ENCODE measurements around the gene OR2T10. TPM values are rescaled to one million over a fixed set of nuclear protein-coding genes. Genes with fewer than 3 reads are reported as not detected.
A peak's percentile ranks its signal among the peaks of the same experiment; 100 is the strongest.
"Not testable (repeated sequence)": the region's sequence is repeated elsewhere in the genome, so short reads cannot be mapped to it uniquely, and the experiment has no call there.

Gene OR2T10
- total RNA-seq, 8 experiments from 2014 or later: 0.08 to 0.28 (median 0.09) TPM; not detected in 5

- no peaks in the 10 kb centered on the region for H3K4me1 ChIP-seq (replicated peaks in 1 of 2)
- no peak overlapping the region for H3K4me3 ChIP-seq
- no peak overlapping the region for H3K27ac ChIP-seq
- WGBS, 10 experiments: 13 to 75% (median 57%) methylated on average over 3 to 9 of the region's 9 CpGs
- in situ Hi-C loops (cut with MboI; ENCODE audit: low pct_unique_long_range_greater_than_20kb in 2 of 9, low sequenced_read_pairs in 9 of 9, unreplicated experiment in 9 of 9): no loop called here
- no peak for ATAC-seq (replicated peaks in 6 of 8)
Observed at GRCh38 chr1:248576260-248576980, 21.1 kb downstream of the OR2T10 start.

GRCh38 chr1:248574657-248575056, 22.8 kb downstream of the OR2T10 start, which contains the start of gene OR2T34:
TSS of gene OR2T34 (minus strand) at chr1:248574757. CDS start at chr1:248574757, 0 bp downstream.
- 0 to 59% (median 28%) methylated on average over 1 to 2 of the region's 3 CpGs; no CpG with 5 or more reads in 5 of the 10 experiments for WGBS, 10 experiments
- H3K4me1 ChIP-seq (replicated peaks in 1 of 2); in situ Hi-C loops (cut with MboI; ENCODE audit: low pct_unique_long_range_greater_than_20kb in 2 of 9, low sequenced_read_pairs in 9 of 9, unreplicated experiment in 9 of 9); ATAC-seq (replicated peaks in 6 of 8); H3K4me3 ChIP-seq; H3K27ac ChIP-seq: not testable (repeated sequence)

- whole genome bisulfite sequencing, 10 experiments: no CpG with 5 or more reads among the region's 8 CpGs
- in situ Hi-C loops (cut with MboI; ENCODE audit: low pct_unique_long_range_greater_than_20kb in 2 of 9, low sequenced_read_pairs in 9 of 9, unreplicated experiment in 9 of 9); ATAC-seq (replicated peaks in 6 of 8): not testable (repeated sequence)
Observed at GRCh38 chr1:248573856-248574255, 23.6 kb downstream of the OR2T10 start.

GRCh38 chr1:248572049-248572448, 25.5 kb downstream of the OR2T10 start:
- WGBS, 10 experiments: no CpG with 5 or more reads among the region's 1 CpG
- H3K27ac ChIP-seq; in situ Hi-C loops (cut with MboI; ENCODE audit: low pct_unique_long_range_greater_than_20kb in 2 of 9, low sequenced_read_pairs in 9 of 9, unreplicated experiment in 9 of 9); H3K4me3 ChIP-seq; ATAC-seq (replicated peaks in 6 of 8); H3K4me1 ChIP-seq (replicated peaks in 1 of 2): not testable (repeated sequence)

More at GRCh38 chr1:248573856-248574255, 23.6 kb downstream of the OR2T10 start:
- not testable (repeated sequence) for H3K4me1 ChIP-seq (replicated peaks in 1 of 2); H3K4me3 ChIP-seq; H3K27ac ChIP-seq

- H3K4me3 ChIP-seq; H3K4me1 ChIP-seq (replicated peaks in 1 of 2); in situ Hi-C loops (cut with MboI; ENCODE audit: low pct_unique_long_range_greater_than_20kb in 2 of 9, low sequenced_read_pairs in 9 of 9, unreplicated experiment in 9 of 9); H3K27ac ChIP-seq; ATAC-seq (replicated peaks in 6 of 8): not testable (repeated sequence)
- 0 to 87% (median 43%) methylated on average over 1 to 3 of the region's 3 CpGs; no CpG with 5 or more reads in 5 of the 10 experiments for WGBS, 10 experiments
Observed at GRCh38 chr1:248570811-248571210, 26.7 kb downstream of the OR2T10 start.

GRCh38 chr1:248569049-248569448, 28.5 kb downstream of the OR2T10 start:
- H3K4me3 ChIP-seq; H3K4me1 ChIP-seq (replicated peaks in 1 of 2); in situ Hi-C loops (cut with MboI; ENCODE audit: low pct_unique_long_range_greater_than_20kb in 2 of 9, low sequenced_read_pairs in 9 of 9, unreplicated experiment in 9 of 9); ATAC-seq (replicated peaks in 6 of 8); H3K27ac ChIP-seq: not testable (repeated sequence)
- WGBS, 10 experiments: 0 to 29% (median 7%) methylated on average over 2 of the region's 2 CpGs; no CpG with 5 or more reads in 2 of the 10 experiments

- H3K4me1 ChIP-seq (replicated peaks in 1 of 2); H3K4me3 ChIP-seq; H3K27ac ChIP-seq; in situ Hi-C loops (cut with MboI; ENCODE audit: low pct_unique_long_range_greater_than_20kb in 2 of 9, low sequenced_read_pairs in 9 of 9, unreplicated experiment in 9 of 9); ATAC-seq (replicated peaks in 6 of 8): not testable (repeated sequence)
- WGBS, 10 experiments: 6 to 75% (median 26%) methylated on average over 2 to 5 of the region's 11 CpGs; no CpG with 5 or more reads in 4 of the 10 experiments
Observed at GRCh38 chr1:248565530-248566373, 31.7 kb downstream of the OR2T10 start.

- H3K27ac ChIP-seq; H3K4me3 ChIP-seq; H3K4me1 ChIP-seq (replicated peaks in 1 of 2); ATAC-seq (replicated peaks in 6 of 8); in situ Hi-C loops (cut with MboI; ENCODE audit: low pct_unique_long_range_greater_than_20kb in 2 of 9, low sequenced_read_pairs in 9 of 9, unreplicated experiment in 9 of 9): not testable (repeated sequence)
- no CpG with 5 or more reads among the region's 3 CpGs for WGBS, 10 experiments
Observed at GRCh38 chr1:248562672-248563071, 34.8 kb downstream of the OR2T10 start, which contains the start of gene OR2T29. TSS of gene OR2T29 (minus strand) at chr1:248562772. CDS start at chr1:248559491, 3,281 bp downstream.

- WGBS, 10 experiments: no CpG with 5 or more reads among the region's 6 CpGs
- in situ Hi-C loops (cut with MboI; ENCODE audit: low pct_unique_long_range_greater_than_20kb in 2 of 9, low sequenced_read_pairs in 9 of 9, unreplicated experiment in 9 of 9); H3K27ac ChIP-seq; H3K4me1 ChIP-seq (replicated peaks in 1 of 2); H3K4me3 ChIP-seq: not testable (repeated sequence)
- peak in 3 of 8 experiments; percentile 32 to 82 (median 58) for ATAC-seq (replicated peaks in 6 of 8)
Observed at GRCh38 chr1:248551027-248551426, 46.5 kb downstream of the OR2T10 start.

- H3K4me1 ChIP-seq (replicated peaks in 1 of 2); in situ Hi-C loops (cut with MboI; ENCODE audit: low pct_unique_long_range_greater_than_20kb in 2 of 9, low sequenced_read_pairs in 9 of 9, unreplicated experiment in 9 of 9); H3K4me3 ChIP-seq; H3K27ac ChIP-seq; ATAC-seq (replicated peaks in 6 of 8): not testable (repeated sequence)
- no CpG with 5 or more reads among the region's 2 CpGs for WGBS, 10 experiments
Observed at GRCh38 chr1:248547383-248547782, 50.1 kb downstream of the OR2T10 start.

Other genes with a start within 250 kb of the OR2T10 start
- under 1 TPM in 3 of 8 experiments, not detected in 5; 0.32 to 0.52 (median 0.49) TPM for gene OR14C36, start 248.9 kb downstream of the OR2T10 start, total RNA-seq
- gene OR2T4, start 236.0 kb downstream of the OR2T10 start, total RNA-seq: under 1 TPM in 1 of 8 experiments, not detected in 7; 0.66 TPM
- gene OR2T6, start 222.0 kb downstream of the OR2T10 start, total RNA-seq: under 1 TPM in 4 of 8 experiments, not detected in 4; 0.14 to 0.66 (median 0.19) TPM
- gene OR2T1, start 194.7 kb downstream of the OR2T10 start, total RNA-seq: under 1 TPM in 4 of 8 experiments, not detected in 4; 0.13 to 0.62 (median 0.34) TPM
- 1 to 10 TPM in 1 of 8 experiments, under 1 TPM in 4, not detected in 3; 0.31 to 1.7 (median 0.33) TPM for gene OR2T2, start 152.1 kb downstream of the OR2T10 start, total RNA-seq
- gene OR2T3, start 124.3 kb downstream of the OR2T10 start, total RNA-seq: under 1 TPM in 2 of 8 experiments, not detected in 6; 0.38 to 0.80 TPM
- gene OR2T5, start 109.1 kb downstream of the OR2T10 start, total RNA-seq: under 1 TPM in 1 of 8 experiments, not detected in 7; 0.21 TPM
- under 1 TPM in 3 of 8 experiments, not detected in 5; 0.09 to 0.24 (median 0.13) TPM for gene OR2G6, start 89.6 kb downstream of the OR2T10 start, total RNA-seq
- under 1 TPM in 4 of 8 experiments, not detected in 4; 0.27 to 0.90 (median 0.43) TPM for gene OR2T29, start 34.9 kb downstream of the OR2T10 start, total RNA-seq
- gene OR2T34, start 22.9 kb downstream of the OR2T10 start, total RNA-seq: under 1 TPM in 3 of 8 experiments, not detected in 5; 0.32 to 0.81 (median 0.38) TPM
- under 1 TPM in 4 of 8 experiments, not detected in 4; 0.05 to 0.38 (median 0.19) TPM for gene OR2T11, start 37.4 kb upstream of the OR2T10 start, total RNA-seq
- under 1 TPM in 1 of 8 experiments, not detected in 7; 0.05 TPM for gene OR2T35, start 47.6 kb upstream of the OR2T10 start, total RNA-seq
- under 1 TPM in 2 of 8 experiments, not detected in 6; 0.29 to 0.66 TPM for gene OR2T27, start 57.8 kb upstream of the OR2T10 start, total RNA-seq
- gene OR14I1, start 105.1 kb upstream of the OR2T10 start, total RNA-seq: under 1 TPM in 1 of 8 experiments, not detected in 7; 0.43 TPM
- gene LYPD8, start 158.1 kb upstream of the OR2T10 start, total RNA-seq: under 1 TPM in 2 of 8 experiments, not detected in 6; 0.24 to 0.59 TPM
- gene SH3BP5L, start 228.2 kb upstream of the OR2T10 start, total RNA-seq: 10 to 100 TPM; 13.9 to 39.9 (median 22.6) TPM
- gene ZNF672, start 240.5 kb upstream of the OR2T10 start, total RNA-seq: 10 to 100 TPM; 12.4 to 34.6 (median 22.7) TPM